HUDEP-2 (cell line): ENCODE data around the gene DNAJC7.

ENCODE experiments used
- DNase-seq, 76 experiments: peaks; one replicate each; lab custom pipeline; 2025; ENCODE audit not compliant: unreplicated experiment in 76 of 76; lab: John Stamatoyannopoulos, UW

Gene DNAJC7

DNA sequence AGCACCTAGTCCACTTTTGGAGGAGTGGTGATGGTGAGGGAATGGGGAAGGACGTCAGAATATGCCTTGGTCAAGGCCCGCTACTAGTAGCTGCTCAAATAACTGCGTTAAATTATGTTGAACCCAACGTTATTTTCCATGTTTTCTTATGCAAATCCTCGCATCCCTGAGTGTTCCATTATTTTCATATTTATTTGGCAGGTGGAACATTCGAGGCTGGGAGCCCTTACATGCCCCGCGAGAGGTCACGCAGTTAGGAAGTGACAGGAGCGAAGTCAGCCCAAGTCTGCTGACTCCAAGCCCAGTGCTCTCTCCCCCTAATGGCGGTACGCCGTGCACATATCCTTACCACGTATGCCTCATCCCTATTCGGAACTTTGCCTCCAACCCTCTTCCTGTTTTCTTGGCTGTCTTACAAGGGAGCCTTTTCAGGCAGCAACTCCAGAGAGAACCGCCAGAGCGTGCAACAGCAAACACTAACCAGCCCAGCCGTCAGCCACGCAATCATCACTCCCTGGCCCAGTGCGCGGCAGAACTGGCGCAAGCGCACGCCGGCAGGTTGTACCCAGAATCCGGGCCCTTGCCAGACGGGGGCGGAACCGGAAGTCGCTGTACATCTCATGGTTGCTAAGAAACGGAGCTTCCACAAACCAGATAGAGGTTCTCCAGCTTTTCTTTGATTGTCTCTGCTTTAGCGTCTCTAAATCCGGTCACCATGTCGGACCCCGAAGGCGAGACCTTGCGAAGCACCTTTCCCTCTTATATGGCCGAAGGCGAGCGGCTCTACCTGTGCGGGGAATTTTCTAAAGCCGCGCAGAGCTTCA, 87.0 kb downstream of the DNAJC7 start, which contains the start of gene ODAD4:
TSS of gene ODAD4 (plus strand) at position 609 of the 824 bp plus-strand sequence. CDS start at position 716, 107 bp downstream.
- peak in 75 of 76 experiments; percentile 22 to 99 (median 94) for DNase-seq

DNA sequence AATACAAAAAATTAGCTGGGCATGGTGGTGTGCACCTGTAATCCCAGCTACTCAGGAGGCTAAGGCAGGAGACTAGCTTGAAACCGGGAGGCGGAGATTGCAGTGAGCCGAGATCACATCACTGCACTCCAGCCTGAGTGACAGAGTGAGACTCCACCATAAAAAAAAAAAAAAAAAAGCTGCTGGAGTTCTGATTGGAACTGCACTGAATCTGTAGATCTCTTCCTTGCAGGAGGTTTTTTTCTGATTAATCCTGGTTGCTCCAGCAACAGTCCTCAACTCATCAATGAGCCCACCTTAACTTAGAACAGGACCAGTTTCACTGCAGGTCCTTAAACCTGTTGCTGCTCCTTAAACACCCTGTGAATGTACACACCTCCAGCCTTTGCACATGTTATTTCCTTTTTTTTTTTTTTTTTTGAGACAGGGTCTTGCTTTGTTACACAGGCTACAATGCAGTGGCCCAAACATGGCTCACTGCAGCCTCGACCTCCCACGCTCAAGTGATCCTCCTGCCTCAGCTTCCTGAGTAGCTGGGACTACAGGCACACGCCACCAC, 88.5 kb downstream of the DNAJC7 start:
- DNase-seq = no peak
